GM23338 (cell line): ENCODE measurements around the gene KIAA0040. TPM values are rescaled to one million over a fixed set of nuclear protein-coding genes. Genes with fewer than 3 reads are reported as not detected.

Source experiments
- ATAC-seq: fragments of 200-7000 bp; cut with Tn5 transposase; 3 replicates; pipeline ENCODE4 v1.9.1; 2020
- DNase-seq: peaks from one replicate; pipeline ENCODE4 v3.0.0-alpha.2; 2015; ENCODE audit warnings: low spot score
- H2AFZ ChIP-seq: fragments of 200-600 bp; sonication (generic); 2 replicates; pipeline ENCODE4 v1.8.0; 2016; ENCODE audit warnings: antibody characterized with exemption, mild to moderate bottlenecking, moderate library complexity
- H3F3A ChIP-seq: fragments of 200-600 bp; sonication (generic); replicated peaks from 2 replicates; pipeline ENCODE4 v1.8.0; 2017; ENCODE audit warnings: antibody characterized with exemption, mixed run types, low read depth
- H3K27ac ChIP-seq: fragments of 200-600 bp; sonication (generic); 2 replicates; pipeline ENCODE4 v1.6.1; 2016; ENCODE audit warnings: low read depth
- H3K27me3 ChIP-seq: fragments of 200-600 bp; sonication (generic); 2 replicates; pipeline ENCODE4 v1.8.0; 2016; ENCODE audit warnings: mild to moderate bottlenecking, mixed run types, moderate library complexity; ENCODE audit not compliant: insufficient read depth
- H3K36me3 ChIP-seq: fragments of 200-600 bp; sonication (generic); 2 replicates; pipeline ENCODE4 v1.8.0; 2016; ENCODE audit warnings: mild to moderate bottlenecking; ENCODE audit not compliant: insufficient read depth
- H3K4me1 ChIP-seq: fragments of 200-600 bp; sonication (generic); 2 replicates; pipeline ENCODE4 v1.8.0; 2016; ENCODE audit warnings: mild to moderate bottlenecking, moderate library complexity; ENCODE audit not compliant: insufficient read depth
- H3K4me2 ChIP-seq: fragments of 200-600 bp; sonication (generic); 2 replicates; pipeline ENCODE4 v1.7.1; 2017; ENCODE audit warnings: mixed run types
- H3K4me3 ChIP-seq: fragments of 200-600 bp; sonication (generic); 2 replicates; pipeline ENCODE4 v1.6.1; 2016; ENCODE audit warnings: mixed run types
- H3K79me2 ChIP-seq: fragments of 200-600 bp; sonication (generic); replicated peaks from 2 replicates; pipeline ENCODE4 v1.8.0; 2017; ENCODE audit warnings: mild to moderate bottlenecking; ENCODE audit not compliant: insufficient read depth
- H3K9me2 ChIP-seq: fragments of 200-600 bp; sonication (generic); 2 replicates; pipeline ENCODE4 v1.8.0; 2017; ENCODE audit not compliant: insufficient read depth
- H4K20me1 ChIP-seq: fragments of 200-600 bp; sonication (generic); replicated peaks from 2 replicates; pipeline ENCODE4 v1.8.0; 2017; ENCODE audit warnings: mild to moderate bottlenecking; ENCODE audit not compliant: insufficient read depth
- H3K27ac Mint-ChIP-seq: 2 replicates; pipeline ENCODE4 v1.8.0; 2020; ENCODE audit warnings: inconsistent platforms, mild to moderate bottlenecking, moderate library complexity, mixed read lengths
- H3K27me3 Mint-ChIP-seq: 3 replicates; pipeline ENCODE4 v1.8.0; 2022; ENCODE audit warnings: low read depth, mild to moderate bottlenecking, moderate library complexity, mixed read lengths, inconsistent platforms; ENCODE audit not compliant: insufficient read depth, poor library complexity
- H3K36me3 Mint-ChIP-seq: 3 replicates; pipeline ENCODE4 v1.8.0; 2021; ENCODE audit warnings: low read depth, mild to moderate bottlenecking, inconsistent platforms, moderate library complexity, mixed read lengths
- H3K4me1 Mint-ChIP-seq: 3 replicates; pipeline ENCODE4 v1.8.0; 2020; ENCODE audit warnings: mild to moderate bottlenecking, inconsistent platforms, mixed read lengths
- H3K4me3 Mint-ChIP-seq: 3 replicates; pipeline ENCODE4 v1.8.0; 2021; ENCODE audit warnings: moderate library complexity, mild to moderate bottlenecking, inconsistent platforms, mixed read lengths
- H3K9me3 Mint-ChIP-seq: 3 replicates; pipeline ENCODE4 v1.8.0; 2020; ENCODE audit warnings: moderate library complexity, mild to moderate bottlenecking, inconsistent platforms, mixed read lengths
- EZH2 ChIP-seq: fragments of 200-600 bp; sonication (generic); IDR thresholded peaks from one replicate; pipeline ENCODE4 v1.8.0; 2017; ENCODE audit warnings: antibody characterized with exemption, mild to moderate bottlenecking, low read depth; ENCODE audit not compliant: unreplicated experiment
- NANOG ChIP-seq: IDR thresholded peaks from 2 replicates; pipeline ENCODE4 v1.6.1; 2016; ENCODE audit warnings: antibody characterized with exemption, borderline replicate concordance
- polyA plus RNA-seq: library from polyadenylated mRNA; unstranded; fragments of >200 nt; fragmentation: Nextera tagmentation; extraction: Ambion mirVana; gene quantifications from 2 replicates; pipeline ENCODE4 v1.2.1, GENCODE V29; 2016
- total RNA-seq: library from RNA; depleted of rRNA; stranded (reverse); fragments of >200 nt; shearing (Covaris generic); gene quantifications from 2 replicates; pipeline ENCODE4 v1.2.3, GENCODE V29; 2014
- TF ChIP-seq, protein P1 (sequence below), 2 experiments: fragments of 200-600 bp in 1 of 2; sonication (generic) in 1 of 2; conservative IDR thresholded peaks; 2 replicates each; pipeline versions ENCODE4 v1.5.1 to v1.6.1; 2016 to 2017; ENCODE audit warnings: antibody characterized with exemption in 2 of 2, low read depth in 2 of 2, mild to moderate bottlenecking in 2 of 2, moderate library complexity in 1 of 2
- TF ChIP-seq, protein P2 (sequence below): IDR thresholded peaks from 2 replicates; pipeline ENCODE4 v1.6.1; 2016; ENCODE audit warnings: antibody characterized with exemption

Gene KIAA0040
- total and polyA plus RNA-seq, 2 experiments from 2014 or later = 7.0 to 11.9 TPM

DNA sequence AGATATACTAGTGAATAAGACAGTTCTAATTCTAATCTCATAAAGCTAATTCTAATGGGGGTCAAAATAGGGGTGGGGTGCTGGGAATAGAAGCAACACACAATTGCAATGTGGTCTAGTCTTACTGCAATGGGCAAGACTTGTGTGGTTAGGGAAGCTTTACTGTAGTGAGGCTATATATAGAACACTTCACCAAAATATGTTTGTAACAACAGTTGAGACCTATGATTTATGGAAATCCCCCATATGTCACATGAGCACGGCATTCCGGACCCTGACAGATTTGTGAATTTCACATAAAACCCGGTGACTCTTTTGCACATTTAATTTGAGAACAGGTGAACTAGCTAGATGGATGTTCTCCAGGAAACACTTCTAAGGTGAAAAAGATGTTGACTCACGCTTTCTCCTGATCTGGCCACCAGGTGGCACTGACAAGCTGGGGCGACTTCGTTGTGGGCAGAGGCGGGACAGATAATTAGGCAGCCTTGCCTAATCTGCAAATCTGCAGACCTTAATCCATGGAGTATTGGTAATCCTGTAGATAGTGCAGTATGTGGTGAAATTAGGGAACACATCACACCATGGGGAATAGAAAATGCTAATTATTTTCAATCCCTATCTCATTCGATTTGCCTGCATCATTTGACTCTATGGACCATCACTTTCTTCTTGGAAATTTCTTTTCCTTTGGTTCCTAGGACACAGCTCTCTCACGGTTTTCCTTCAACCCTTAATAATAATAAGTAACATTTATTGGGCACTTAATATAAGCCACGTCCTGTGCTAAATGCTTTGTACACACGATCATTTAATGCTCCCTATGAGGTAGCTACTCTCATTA lies 37.7 kb downstream of the KIAA0040 start:
- Histone ChIP-seq H2AFZ (no peak overlapping the region), H3K4me3 (no peak overlapping the region), H3K4me1 (peaks cover 8% of the 10 kb centered on the region; the same call in 1 of the 2 replicates), H3K27me3 (peaks cover 7% of the 10 kb centered on the region; the same call in 1 of the 2 replicates), H3K9me2 (0 out of 2 replicates have a peak, but pooled peaks cover 3% of the 10 kb centered on the region), H3K36me3 (no peaks in the 10 kb centered on the region), H3K4me2 (no peak overlapping the region), H4K20me1 (no peaks in the 10 kb centered on the region), H3F3A (no peaks in the 10 kb centered on the region), H3K27ac (no peak overlapping the region), H3K79me2 (no peaks in the 10 kb centered on the region)
- H3K27me3 Mint-ChIP-seq = peaks cover 8% of the 10 kb centered on the region
- H3K4me3 Mint-ChIP-seq = no peak overlapping the region
- TF ChIP-seq, protein P1, sequence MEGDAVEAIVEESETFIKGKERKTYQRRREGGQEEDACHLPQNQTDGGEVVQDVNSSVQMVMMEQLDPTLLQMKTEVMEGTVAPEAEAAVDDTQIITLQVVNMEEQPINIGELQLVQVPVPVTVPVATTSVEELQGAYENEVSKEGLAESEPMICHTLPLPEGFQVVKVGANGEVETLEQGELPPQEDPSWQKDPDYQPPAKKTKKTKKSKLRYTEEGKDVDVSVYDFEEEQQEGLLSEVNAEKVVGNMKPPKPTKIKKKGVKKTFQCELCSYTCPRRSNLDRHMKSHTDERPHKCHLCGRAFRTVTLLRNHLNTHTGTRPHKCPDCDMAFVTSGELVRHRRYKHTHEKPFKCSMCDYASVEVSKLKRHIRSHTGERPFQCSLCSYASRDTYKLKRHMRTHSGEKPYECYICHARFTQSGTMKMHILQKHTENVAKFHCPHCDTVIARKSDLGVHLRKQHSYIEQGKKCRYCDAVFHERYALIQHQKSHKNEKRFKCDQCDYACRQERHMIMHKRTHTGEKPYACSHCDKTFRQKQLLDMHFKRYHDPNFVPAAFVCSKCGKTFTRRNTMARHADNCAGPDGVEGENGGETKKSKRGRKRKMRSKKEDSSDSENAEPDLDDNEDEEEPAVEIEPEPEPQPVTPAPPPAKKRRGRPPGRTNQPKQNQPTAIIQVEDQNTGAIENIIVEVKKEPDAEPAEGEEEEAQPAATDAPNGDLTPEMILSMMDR (conservative IDR thresholded peaks at IDR 0.05; ENCODE audit: low read depth in 2 of 2) = peak; percentile 94 to 95
- TF ChIP-seq NANOG = no peak
- no peak overlapping the region for H3K27ac Mint-ChIP-seq
- ATAC-seq = peak; percentile 31
- no peaks in the 10 kb centered on the region for H3K9me3 Mint-ChIP-seq
- DNase-seq = peak; percentile 80
- H3K4me1 Mint-ChIP-seq = peaks cover 23% of the 10 kb centered on the region
- no peaks in the 10 kb centered on the region for H3K36me3 Mint-ChIP-seq

DNA sequence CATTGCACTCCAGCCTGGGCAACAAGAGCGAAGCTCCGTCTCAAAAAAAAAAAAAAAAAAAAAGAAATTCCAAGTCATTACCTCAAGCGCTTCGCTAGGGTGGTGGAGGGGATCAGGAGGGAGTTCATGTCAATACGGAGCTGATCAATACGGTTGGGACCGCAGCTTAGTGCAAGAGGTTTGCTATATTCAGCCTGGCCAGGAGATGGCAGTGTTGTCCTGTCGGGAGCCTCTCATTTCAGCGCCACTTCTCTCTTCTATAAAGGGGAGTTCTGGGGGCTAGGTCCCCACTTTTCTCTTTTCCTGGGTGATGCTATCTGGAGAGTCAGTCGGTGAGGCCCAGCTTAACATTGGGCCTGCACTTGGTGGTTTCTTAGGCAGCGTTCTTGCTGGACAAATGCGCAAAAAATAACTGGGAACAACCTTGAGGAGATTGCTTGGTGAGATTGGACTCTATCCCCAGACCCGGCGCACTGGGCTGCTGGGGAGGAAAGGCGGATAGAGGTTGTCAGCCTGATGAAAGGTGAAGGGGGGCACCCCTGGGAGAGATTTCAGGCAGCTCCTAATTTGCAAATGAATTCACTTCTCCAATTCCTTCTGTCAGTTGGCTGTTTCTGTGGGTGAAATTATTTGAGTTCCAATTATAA lies 40.4 kb downstream of the KIAA0040 start:
- H3K27me3 Mint-ChIP-seq = peaks cover 8% of the 10 kb centered on the region
- Histone ChIP-seq H3K36me3 (no peaks in the 10 kb centered on the region), H3K27ac (no peak overlapping the region), H3F3A (no peaks in the 10 kb centered on the region), H4K20me1 (no peaks in the 10 kb centered on the region), H3K4me3 (peak overlapping the region; percentile 43), H3K27me3 (peaks cover 7% of the 10 kb centered on the region; the same call in 1 of the 2 replicates), H3K4me2 (peak overlapping the region; percentile 76), H3K79me2 (no peaks in the 10 kb centered on the region), H3K4me1 (peaks cover 20% of the 10 kb centered on the region; the same call in 1 of the 2 replicates), H2AFZ (peak overlapping the region; percentile 74; the same call in 1 of the 2 replicates), H3K9me2 (0 out of 2 replicates have a peak, but pooled peaks cover 2% of the 10 kb centered on the region)
- no peaks in the 10 kb centered on the region for H3K9me3 Mint-ChIP-seq
- TF ChIP-seq, protein P1 (conservative IDR thresholded peaks at IDR 0.05; ENCODE audit: low read depth in 2 of 2) = peak; percentile 93 to 96
- TF ChIP-seq, protein P2, sequence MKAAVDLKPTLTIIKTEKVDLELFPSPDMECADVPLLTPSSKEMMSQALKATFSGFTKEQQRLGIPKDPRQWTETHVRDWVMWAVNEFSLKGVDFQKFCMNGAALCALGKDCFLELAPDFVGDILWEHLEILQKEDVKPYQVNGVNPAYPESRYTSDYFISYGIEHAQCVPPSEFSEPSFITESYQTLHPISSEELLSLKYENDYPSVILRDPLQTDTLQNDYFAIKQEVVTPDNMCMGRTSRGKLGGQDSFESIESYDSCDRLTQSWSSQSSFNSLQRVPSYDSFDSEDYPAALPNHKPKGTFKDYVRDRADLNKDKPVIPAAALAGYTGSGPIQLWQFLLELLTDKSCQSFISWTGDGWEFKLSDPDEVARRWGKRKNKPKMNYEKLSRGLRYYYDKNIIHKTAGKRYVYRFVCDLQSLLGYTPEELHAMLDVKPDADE = no peak
- TF ChIP-seq EZH2 = no peak
- no peaks in the 10 kb centered on the region for H3K36me3 Mint-ChIP-seq
- DNase-seq = peak; percentile 92
- H3K4me1 Mint-ChIP-seq = peaks cover 31% of the 10 kb centered on the region
- H3K27ac Mint-ChIP-seq = no peak overlapping the region
- ATAC-seq = peak; percentile 88
- H3K4me3 Mint-ChIP-seq = peak overlapping the region; percentile 65
